ENCODE results near the gene UNC45A.
A peak's percentile ranks its signal among the peaks of the same experiment; 100 is the strongest.

Gene UNC45A

DNA sequence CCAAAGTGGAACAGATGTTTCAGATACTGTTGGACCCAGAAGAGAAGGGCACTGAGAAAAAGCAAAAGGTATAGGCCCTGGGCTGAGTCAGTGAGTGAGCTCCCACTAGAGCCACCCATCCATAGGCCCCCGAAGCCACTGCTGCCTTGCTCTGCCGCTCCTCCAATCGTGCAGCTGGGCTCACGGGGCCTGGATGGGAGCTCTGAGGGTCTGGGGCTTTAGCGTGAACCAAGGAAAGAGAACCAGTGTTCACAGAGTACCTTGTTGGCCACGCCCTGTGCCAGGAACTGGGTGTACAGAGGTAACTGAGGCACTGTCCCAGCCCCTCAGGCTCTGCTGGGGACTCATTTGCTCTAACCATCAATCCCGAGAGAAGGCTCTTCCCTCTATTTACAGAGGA lies 4.7 kb downstream of the UNC45A start:
- no peak for DNase-seq (ENCODE audit: low read depth, low spot score)
- no peak overlapping the region for H3K27ac ChIP-seq

DNA sequence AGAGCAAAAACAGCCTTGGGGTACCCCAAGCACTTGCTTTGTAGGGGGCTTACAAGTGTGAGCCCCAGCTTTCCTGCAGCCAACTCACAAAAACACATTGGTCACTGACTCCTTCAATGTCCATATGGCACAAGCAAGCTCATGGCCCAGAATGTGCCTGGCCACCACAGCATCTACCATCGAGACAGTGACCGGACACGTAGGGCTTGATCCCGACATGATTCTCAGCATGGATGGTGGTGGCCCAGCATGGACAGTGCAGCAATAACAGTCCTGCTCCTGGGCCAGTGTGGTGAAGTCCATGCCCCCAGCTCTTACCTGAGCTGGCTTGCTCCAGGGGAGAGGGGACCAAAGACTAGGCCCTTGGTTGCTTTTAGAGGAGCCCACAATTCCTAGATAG lies 6.0 kb downstream of the UNC45A start:
- no peak overlapping the region for H3K27ac ChIP-seq
- no peak for DNase-seq (ENCODE audit: low read depth, low spot score)

- H3K27ac ChIP-seq = no peak overlapping the region
Measured at GRCh38 chr15:90942354-90943120, 7.5 kb downstream of the UNC45A start.

GRCh38 chr15:90945091-90945490 lies 10.0 kb downstream of the UNC45A start:
- no peak for DNase-seq (ENCODE audit: low read depth, low spot score)

More at GRCh38 chr15:90942354-90943120, 7.5 kb downstream of the UNC45A start:
- DNase-seq (ENCODE audit: low read depth, low spot score) = no peak

DNA sequence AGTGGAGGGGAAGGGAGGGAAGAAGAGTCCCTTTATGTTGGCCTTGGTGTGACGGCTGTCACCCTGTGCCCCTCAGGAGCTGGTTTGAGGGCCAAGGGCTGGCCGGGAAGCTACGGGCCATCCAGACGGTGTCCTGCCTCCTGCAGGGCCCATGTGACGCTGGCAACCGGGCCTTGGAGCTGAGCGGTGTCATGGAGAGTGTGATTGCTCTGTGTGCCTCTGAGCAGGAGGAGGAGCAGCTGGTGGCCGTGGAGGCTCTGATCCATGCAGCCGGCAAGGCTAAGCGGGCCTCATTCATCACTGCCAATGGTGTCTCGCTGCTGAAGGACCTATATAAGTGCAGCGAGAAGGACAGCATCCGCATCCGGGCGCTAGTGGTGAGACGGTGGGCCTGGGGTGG lies 11.5 kb downstream of the UNC45A start:
- H3K27ac ChIP-seq = no peak overlapping the region

More at GRCh38 chr15:90945091-90945490, 10.0 kb downstream of the UNC45A start:
- H3K27ac ChIP-seq = no peak overlapping the region

GRCh38 chr15:90946941-90947576 lies 12.0 kb downstream of the UNC45A start:
- H3K27ac ChIP-seq = no peak overlapping the region
- no peak for DNase-seq (ENCODE audit: low read depth, low spot score)

More for the DNA sequence above, 11.5 kb downstream of the UNC45A start:
- DNase-seq (ENCODE audit: low read depth, low spot score) = no peak

DNA sequence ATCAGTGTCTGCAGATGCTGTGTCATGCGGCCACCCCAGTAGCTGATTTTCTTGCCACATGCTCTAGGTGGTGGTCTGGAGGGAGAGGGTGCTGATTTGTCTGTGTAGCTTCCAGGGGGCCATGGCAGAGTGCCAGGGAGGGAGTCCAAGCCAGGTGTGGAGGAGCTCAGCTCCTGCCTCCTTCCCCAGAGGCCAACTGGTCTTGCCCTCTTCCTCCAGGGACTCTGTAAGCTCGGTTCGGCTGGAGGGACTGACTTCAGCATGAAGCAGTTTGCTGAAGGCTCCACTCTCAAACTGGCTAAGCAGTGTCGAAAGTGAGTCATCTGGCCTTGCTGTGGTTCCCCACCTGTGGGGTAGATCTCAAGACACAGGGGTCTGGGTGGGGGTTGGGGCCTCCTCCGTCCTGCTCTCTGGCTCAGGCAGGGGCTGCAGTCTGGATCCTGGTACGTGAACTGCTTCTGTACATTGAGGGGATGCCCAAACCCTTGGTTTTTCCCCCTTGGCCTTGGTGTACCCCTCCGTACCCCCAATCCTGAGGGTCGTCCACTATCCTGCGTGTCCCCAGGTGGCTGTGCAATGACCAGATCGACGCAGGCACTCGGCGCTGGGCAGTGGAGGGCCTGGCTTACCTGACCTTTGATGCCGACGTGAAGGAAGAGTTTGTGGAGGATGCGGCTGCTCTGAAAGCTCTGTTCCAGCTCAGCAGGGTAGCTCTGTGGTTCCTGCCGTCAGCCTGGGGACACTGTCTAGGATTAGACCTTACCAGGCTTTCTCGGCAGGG lies 12.7 kb downstream of the UNC45A start:
- DNase-seq (ENCODE audit: low read depth, low spot score) = no peak
- H3K27ac ChIP-seq = no peak overlapping the region

DNA sequence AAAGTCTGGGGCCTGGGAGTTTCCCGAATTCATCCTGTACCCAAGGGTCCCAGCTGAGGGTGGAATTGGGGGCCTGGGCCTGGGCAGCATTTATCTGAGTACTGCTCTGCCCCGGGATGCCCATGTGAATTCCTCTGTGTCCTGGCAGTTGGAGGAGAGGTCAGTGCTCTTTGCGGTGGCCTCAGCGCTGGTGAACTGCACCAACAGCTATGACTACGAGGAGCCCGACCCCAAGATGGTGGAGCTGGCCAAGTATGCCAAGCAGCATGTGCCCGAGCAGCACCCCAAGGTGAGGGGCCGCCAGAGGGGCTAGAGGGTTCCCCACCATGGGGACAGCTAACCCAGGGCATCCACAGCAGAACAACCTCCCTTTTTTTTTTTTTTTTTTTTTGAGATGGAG lies 13.4 kb downstream of the UNC45A start:
- H3K27ac ChIP-seq = peak overlapping the region; percentile 69
- DNase-seq (ENCODE audit: low read depth, low spot score) = no peak

- DNase-seq (ENCODE audit: low read depth, low spot score) = no peak
- H3K27ac ChIP-seq = peak overlapping the region; percentile 69
Measured at GRCh38 chr15:90949979-90950675, 15.0 kb downstream of the UNC45A start.

DNA sequence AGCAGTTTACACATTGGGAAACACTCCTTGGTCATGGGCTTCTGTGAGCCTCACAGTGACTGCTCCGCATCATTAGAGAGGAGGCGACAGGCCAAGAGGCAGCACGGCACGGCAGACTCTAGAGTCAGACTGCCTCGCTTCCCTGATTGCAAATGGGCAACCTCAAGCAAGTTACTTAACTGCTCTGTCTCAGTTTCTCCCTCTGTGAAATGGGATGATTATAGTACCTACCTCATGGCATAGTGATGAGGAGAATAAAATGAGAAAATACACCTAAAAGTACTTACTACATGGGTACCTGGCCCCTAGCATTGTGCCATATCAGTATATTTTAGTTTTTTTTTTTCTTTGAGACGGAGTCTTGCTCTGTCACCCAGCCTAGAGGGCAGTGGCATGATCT lies 15.6 kb downstream of the UNC45A start:
- H3K27ac ChIP-seq = no peak overlapping the region
- no peak for DNase-seq (ENCODE audit: low read depth, low spot score)

DNA sequence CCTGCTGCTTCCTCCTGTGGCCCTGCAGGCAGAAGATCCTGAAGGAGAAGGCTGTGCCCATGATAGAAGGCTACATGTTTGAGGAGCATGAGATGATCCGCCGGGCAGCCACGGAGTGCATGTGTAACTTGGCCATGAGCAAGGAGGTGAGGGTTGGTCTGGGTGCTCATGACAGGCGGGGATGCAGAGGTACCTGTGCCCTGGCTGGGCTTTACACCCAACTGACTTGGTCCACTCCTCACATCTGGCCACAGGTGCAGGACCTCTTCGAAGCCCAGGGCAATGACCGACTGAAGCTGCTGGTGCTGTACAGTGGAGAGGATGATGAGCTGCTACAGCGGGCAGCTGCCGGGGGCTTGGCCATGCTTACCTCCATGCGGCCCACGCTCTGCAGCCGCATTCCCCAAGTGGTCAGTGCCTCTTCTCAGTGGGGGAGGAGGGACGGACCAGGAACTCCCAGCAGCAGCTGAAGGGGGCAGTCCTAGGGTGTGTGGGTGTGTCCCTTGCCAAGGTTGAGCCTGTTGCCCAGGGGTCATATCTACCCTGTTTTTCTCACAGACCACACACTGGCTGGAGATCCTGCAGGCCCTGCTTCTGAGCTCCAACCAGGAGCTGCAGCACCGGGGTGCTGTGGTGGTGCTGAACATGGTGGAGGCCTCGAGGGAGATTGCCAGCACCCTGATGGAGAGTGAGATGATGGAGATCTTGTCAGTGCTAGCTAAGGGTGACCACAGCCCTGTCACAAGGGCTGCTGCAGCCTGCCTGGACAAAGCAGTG lies 18.0 kb downstream of the UNC45A start:
- no peak overlapping the region for H3K27ac ChIP-seq
- DNase-seq (ENCODE audit: low read depth, low spot score) = no peak

- no peak for DNase-seq (ENCODE audit: low read depth, low spot score)
Measured at GRCh38 chr15:90953947-90954711, 19.0 kb downstream of the UNC45A start.

GRCh38 chr15:90954712-90955623 lies 19.9 kb downstream of the UNC45A start, which contains the start of gene RCCD1:
TSS of gene RCCD1 (plus strand) at chr15:90954884. CDS start at chr15:90956735, 1,851 bp downstream.
- peak within 1 kb of the TSS; percentile 87 for H3K27ac ChIP-seq
- DNase-seq (ENCODE audit: low read depth, low spot score) = no peak

More at GRCh38 chr15:90953947-90954711, 19.0 kb downstream of the UNC45A start:
- H3K27ac ChIP-seq = peak overlapping the region; percentile 87

- DNase-seq (ENCODE audit: low read depth, low spot score) = no peak
- no peak overlapping the region for H3K27ac ChIP-seq
Measured at GRCh38 chr15:90955624-90956273, 20.7 kb downstream of the UNC45A start.

DNA sequence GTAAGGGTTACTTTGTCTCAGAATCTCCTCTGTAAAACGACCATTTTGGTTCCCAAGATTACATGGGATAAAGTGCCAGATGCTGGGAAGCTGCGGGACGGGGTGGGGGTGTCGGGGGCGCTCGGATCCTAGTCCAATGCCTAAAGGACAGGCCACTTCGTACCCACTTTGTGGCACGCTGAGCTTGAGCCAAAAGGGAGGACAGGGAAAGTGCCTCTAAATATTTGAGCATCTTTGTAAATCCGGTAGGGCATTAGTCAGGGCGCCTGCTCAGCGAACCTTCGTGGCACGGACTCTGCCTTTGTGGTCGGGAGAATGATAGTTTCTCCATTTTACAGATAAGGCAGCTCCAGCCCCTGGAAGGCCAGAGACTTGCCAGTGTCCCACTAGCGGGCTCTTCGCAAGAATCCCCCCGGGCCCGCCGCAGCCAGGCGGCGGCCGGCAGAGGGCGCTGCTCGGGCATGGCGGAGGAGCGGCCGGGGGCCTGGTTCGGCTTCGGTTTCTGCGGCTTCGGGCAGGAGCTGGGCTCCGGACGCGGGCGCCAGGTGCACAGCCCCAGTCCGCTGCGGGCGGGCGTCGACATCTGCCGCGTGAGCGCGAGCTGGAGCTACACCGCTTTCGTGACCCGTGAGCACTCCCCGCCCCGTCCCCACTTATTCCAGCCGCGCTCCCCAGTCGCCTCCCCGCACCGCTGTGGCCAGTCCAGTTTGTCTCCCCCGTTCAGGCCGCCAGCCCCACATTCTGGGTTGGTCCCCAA lies 21.4 kb downstream of the UNC45A start:
- H3K27ac ChIP-seq = no peak overlapping the region

GRCh38 chr15:90957031-90957790 lies 22.1 kb downstream of the UNC45A start:
- no peak for DNase-seq (ENCODE audit: low read depth, low spot score)
- no peak overlapping the region for H3K27ac ChIP-seq

More for the DNA sequence above, 21.4 kb downstream of the UNC45A start:
- no peak for DNase-seq (ENCODE audit: low read depth, low spot score)

Measured in epithelial cell of prostate (primary cell).